Loucy (cell line): Measurements from ENCODE around the gene ITGB8.

ENCODE experiments used
- CTCF ChIP-seq: fragments of 200-600 bp; sonication (generic); conservative IDR thresholded peaks from 2 replicates; pipeline ENCODE4 v1.5.1; 2014; ENCODE audit warnings: mild to moderate bottlenecking, antibody characterized with exemption, low read length
- EZH2phosphoT487 ChIP-seq: fragments of 200-600 bp; IDR thresholded peaks from 2 replicates; pipeline ENCODE4 v1.6.1; 2018; ENCODE audit warnings: antibody characterized with exemption, mild to moderate bottlenecking, moderate library complexity, borderline replicate concordance

DNA sequence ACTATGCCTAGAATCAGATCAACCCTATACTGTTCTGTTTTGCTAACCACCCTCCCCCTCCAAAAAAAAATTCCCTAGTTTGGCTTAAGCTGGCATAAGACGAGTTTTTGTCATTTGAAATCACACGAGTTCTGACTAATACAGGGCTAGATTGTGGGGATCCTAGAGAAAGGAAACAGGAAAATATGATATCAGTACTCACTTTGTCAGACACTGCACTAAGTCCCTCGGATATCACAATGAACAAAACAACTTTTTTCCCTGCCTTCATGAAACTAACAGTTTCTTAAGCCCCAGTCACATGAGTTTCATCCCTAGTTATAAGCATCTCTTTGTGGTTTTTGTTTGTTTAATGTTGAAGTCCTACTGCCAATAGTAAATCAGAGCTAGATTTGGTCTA is 118.5 kb downstream of the ITGB8 start:
- TF ChIP-seq CTCF (no peak), EZH2phosphoT487 (no peak)
